Measurements from ENCODE around the gene SLC44A4.
"Not testable (repeated sequence)": the region's sequence is repeated elsewhere in the genome, so short reads cannot be mapped to it uniquely, and the experiment has no call there.

SLC44A4 gene

GRCh38 chr6:31878726-31879125, at the start of gene SLC44A4:
SLC44A4 (minus strand) TSS chr6:31878997; CDS start chr6:31878980, 17 bp downstream.
- DNase-seq = no peak

DNA sequence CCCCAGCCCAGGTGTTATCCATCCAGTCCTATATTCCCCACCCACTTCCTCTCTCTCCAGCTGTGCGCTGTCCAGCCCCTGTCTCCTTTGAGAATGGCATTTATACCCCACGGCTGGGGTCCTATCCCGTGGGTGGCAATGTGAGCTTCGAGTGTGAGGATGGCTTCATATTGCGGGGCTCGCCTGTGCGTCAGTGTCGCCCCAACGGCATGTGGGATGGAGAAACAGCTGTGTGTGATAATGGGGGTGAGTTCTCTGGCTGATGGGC, 49.8 kb upstream of the SLC44A4 start:
- no peak for DNase-seq

GRCh38 chr6:31927863-31928671, 49.3 kb upstream of the SLC44A4 start:
- DNase-seq = no peak

DNA sequence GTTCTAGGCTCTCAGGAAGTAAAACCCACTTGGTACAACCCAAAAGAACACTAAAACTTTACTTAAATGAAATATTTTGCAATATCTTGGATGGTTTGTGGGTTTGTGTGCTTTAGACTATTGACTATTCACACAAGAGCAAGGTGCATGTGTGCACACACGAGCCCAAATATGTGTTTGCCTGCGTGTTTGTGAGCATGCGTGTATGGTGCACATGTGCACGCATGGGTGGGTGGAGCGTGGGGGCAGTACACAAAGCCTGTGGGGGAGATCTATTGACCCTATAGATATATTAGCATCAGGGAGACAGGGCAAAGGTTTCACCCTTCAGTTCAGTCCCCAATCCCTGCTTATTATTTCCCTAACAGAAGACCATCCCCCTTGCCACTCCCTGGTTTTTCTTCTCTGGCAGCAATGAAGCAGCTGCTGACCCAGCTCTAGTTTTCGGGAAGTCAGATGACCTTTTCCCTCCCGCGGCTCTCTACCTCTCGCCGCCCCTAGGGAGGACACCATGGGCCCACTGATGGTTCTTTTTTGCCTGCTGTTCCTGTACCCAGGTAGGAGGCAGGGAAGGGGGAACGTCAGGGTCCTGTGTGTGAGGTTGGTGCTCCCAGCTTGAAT, 48.6 kb upstream of the SLC44A4 start, which contains the start of gene C2:
C2 (plus strand) TSS at position 476 of the 621 bp plus-strand sequence; CDS start at position 512, 36 bp downstream.
- no peak for DNase-seq

- no peak for DNase-seq
Measured at GRCh38 chr6:31922942-31923341, 44.1 kb upstream of the SLC44A4 start.

GRCh38 chr6:31920811-31921210, 42.0 kb upstream of the SLC44A4 start:
- no peak for DNase-seq

- no peak for DNase-seq
Measured at GRCh38 chr6:31919624-31920303, 41.0 kb upstream of the SLC44A4 start.

DNA sequence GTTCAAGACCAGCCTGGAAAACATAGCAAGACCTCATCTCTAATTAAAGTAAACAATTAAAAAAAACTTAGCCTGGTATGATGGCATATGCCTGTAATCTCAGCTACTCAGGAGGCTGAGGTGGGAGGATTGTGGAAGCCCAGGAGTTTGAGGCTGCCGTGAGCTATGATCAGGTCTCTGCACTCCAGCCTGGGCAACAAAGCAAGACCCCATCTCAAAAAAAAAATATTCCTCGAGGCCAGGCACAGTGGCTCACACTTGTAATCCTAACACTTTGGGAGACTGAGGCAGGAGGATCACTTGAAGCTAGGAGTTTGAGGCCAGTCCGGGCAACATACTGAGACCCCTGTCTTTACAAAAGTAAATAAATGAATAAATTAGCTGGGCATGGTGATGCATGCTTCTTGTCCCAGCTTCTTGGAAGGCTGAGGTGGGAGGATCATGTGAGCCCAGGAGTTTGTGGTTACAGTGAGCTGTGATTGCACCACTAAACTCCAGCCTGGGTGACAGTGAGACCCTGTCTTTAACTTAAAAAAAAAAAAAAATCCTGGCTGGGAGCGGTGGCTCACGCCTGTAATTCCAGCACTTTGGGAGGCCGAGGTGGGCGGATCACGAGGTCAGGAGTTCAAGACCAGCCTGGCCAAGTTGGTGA, 39.4 kb upstream of the SLC44A4 start:
- DNase-seq = no peak

- no peak for DNase-seq
Measured at GRCh38 chr6:31915756-31916155, 37.0 kb upstream of the SLC44A4 start.

DNA sequence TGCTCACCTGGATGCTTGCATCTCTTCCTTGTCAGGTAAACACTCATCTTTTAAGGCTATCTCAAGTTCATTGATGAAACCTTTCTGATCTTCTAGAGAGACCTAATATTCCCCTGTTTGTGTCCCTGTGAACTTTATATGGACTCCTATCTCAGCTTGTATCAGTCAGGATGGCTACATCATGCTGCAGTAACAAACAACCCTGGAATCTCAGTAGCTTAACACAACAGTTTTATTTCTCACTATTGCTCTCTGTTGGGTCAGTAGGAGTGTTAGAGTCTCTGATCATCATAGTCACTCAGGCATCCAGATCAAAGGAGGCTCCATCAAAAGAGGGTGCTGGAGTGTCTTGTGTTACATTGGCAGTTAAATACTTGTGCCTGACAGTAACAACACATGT, 36.6 kb upstream of the SLC44A4 start:
- DNase-seq = no peak

- DNase-seq = no peak
Measured at GRCh38 chr6:31911826-31912585, 33.2 kb upstream of the SLC44A4 start.

GRCh38 chr6:31909298-31909697, 30.5 kb upstream of the SLC44A4 start:
- not testable (repeated sequence) for DNase-seq

DNA sequence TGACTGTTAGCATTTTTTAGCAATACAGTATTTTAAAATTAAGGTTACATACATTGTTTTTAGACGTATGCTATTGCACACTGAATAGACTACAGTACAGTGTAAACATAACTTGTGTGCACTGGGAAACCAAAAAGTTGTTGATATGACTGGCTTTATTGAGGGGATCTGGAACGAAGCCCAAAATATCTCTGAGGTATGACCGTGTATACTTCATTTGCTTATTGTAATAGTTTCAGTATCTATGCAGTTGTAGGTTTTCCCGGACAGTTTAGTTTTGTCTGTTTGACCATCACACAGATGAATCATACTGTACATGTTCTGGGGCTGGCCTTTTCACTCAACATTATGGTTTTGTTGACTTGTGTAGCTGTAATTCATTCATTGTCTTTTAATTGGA, 30.0 kb upstream of the SLC44A4 start:
- DNase-seq = no peak

GRCh38 chr6:31908255-31908654, 29.5 kb upstream of the SLC44A4 start:
- not testable (repeated sequence) for DNase-seq

- no peak for DNase-seq
Measured at GRCh38 chr6:31907158-31907813, 28.5 kb upstream of the SLC44A4 start.

DNA sequence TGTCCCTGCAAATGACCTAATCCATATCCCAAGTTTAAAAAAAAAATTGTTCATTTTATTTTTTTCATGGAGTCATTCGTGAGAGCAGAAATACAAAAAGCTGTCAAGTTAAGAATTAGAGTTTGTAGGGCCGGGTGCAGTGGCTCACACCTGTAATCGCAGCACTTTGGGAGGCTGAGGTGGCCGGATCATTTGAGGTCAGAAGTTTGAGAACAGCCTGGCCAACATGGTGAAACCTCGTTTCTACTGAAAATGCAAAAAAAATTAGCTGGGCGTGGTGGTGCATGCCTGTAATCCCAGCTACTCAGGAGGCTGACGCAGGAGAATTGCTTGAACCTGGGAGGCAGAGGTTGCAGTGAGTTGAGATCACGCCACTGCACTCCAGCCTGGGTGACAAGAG, 27.9 kb upstream of the SLC44A4 start:
- not testable (repeated sequence) for DNase-seq

- DNase-seq = no peak
Measured at GRCh38 chr6:31906122-31906521, 27.3 kb upstream of the SLC44A4 start.

DNA sequence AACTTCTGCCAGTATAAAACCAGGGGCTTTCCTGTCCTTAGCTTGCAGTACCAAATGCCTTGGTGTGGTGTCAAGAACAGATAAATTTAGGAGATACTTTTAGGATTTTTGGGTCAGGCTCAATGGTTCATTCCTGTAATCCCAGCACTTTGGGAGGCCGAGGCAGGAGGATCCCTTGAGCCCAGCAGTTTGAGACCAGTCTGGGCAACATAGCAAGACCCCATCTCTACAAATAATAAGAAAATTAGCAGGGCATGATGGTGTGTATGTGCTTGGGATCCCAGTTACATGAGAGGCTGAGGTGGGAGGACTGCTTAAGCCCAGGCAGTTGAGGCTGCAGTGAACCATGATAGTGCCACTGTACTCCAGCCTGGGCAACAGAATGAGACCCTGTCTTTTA, 26.2 kb upstream of the SLC44A4 start:
- no peak for DNase-seq

- no peak for DNase-seq
Measured at GRCh38 chr6:31903957-31904356, 25.2 kb upstream of the SLC44A4 start.

- peak; percentile 70 for DNase-seq
Measured at GRCh38 chr6:31901953-31902643, 23.3 kb upstream of the SLC44A4 start, which contains the start of gene ZBTB12. ZBTB12 (minus strand) TSS chr6:31902086; CDS start chr6:31901305, 781 bp downstream.

DNA sequence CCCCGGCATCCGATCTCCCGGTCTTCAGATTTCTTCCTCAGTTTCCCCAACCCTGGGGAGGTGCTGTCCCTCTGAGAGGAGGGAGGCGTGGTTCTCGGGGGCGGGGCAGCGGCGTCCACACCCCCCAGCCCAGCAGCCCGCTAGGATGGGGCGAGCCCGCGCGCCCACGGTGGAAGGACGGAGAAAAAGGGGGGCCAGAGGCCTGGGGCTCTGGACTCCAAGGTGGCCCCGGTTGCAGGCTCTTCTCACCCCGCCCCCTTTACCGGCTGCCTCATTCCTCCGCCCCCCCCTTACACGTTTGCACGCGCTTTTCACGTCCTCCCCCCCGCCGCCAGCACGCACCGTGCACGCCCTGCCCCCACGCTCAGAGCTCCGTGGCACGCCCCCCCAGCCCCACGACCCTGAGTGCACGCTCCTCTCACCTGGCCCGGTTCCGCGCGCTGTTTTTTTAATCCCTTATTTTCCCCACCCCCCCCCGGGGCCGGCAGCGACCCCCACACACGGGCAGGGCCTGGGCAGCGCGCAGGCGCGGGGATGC, 22.7 kb upstream of the SLC44A4 start:
- DNase-seq = peak; percentile 54
